HCT116 (cell line): ENCODE results near the gene NAA11. TPM values are rescaled to one million over a fixed set of nuclear protein-coding genes. Genes with fewer than 3 reads are reported as not detected.

Experiments
- ATAC-seq: fragments of 200-7000 bp; cut with Tn5 transposase; 2 replicates; pipeline ENCODE4 v1.9.1; 2020; ENCODE audit warnings: mild to moderate bottlenecking, moderate library complexity
- BruUV-seq: library from RNA; stranded (reverse); fragments of 400-500 nt; replicated peaks from 2 replicates; lab custom pipeline; 2021; lab: Mats Ljungman, UMichigan
- CTCF ChIA-PET: fragments of 300-600 bp; sonication (Branson Sonifier 250); formaldehyde crosslinking; loops from one replicate; lab custom pipeline; 2021; ENCODE audit warnings: antibody characterized with exemption; lab: Charles Lee
- POLR2A ChIA-PET: fragments of 300-600, 350-600 bp; sonication (Branson Sonifier 250); formaldehyde crosslinking; loops from one replicate; lab custom pipeline; 2021; ENCODE audit warnings: antibody characterized with exemption; lab: Charles Lee
- RAD21 ChIA-PET, 2 experiments: fragments of 300-600 bp; sonication (Branson Sonifier 250); formaldehyde crosslinking; loops; one replicate each; lab custom pipeline; 2023; ENCODE audit warnings: low total read pairs in 2 of 2; ENCODE audit not compliant: uncharacterized antibody in 2 of 2, unreplicated experiment in 2 of 2, low non-redundant PET in 1 of 2; lab: Charles Lee
- DNase-seq: peaks from one replicate; pipeline ENCODE4 v3.0.0-alpha.2; 2010; ENCODE audit warnings: low read depth, low spot score
- H2AFZ ChIP-seq: fragments of 200-600 bp; shearing (Covaris generic), sonication (generic); 2 replicates; pipeline ENCODE4 v1.6.1; 2017; ENCODE audit warnings: low read depth, mixed run types, mixed read lengths, antibody characterized with exemption, low read length; ENCODE audit not compliant: poor library complexity, severe bottlenecking
- H3K27ac ChIP-seq: 2 replicates; pipeline ENCODE4 v1.5.1; 2012; ENCODE audit warnings: low read depth, low read length
- H3K27me3 ChIP-seq: fragments of 200-600 bp; sonication (generic); 2 replicates; pipeline ENCODE4 v1.6.1; 2016; ENCODE audit warnings: mixed run types, low read length, mixed read lengths; ENCODE audit not compliant: insufficient read depth
- H3K36me3 ChIP-seq, 2 experiments: fragments of 200-500 bp in 1 of 2; fragments of 200-600 bp in 1 of 2; sonication (Bioruptor generic) in 1 of 2; sonication (generic) in 1 of 2; 2 replicates each; pipeline versions ENCODE4 v1.5.1 to v1.6.1; 2014 to 2016; ENCODE audit warnings: low read length in 2 of 2, inconsistent platforms in 1 of 2, mixed read lengths in 1 of 2, mixed run types in 1 of 2; ENCODE audit not compliant: insufficient read depth in 2 of 2, control insufficient read depth in 1 of 2
- H3K4me1 ChIP-seq, 2 experiments: fragments of 200-600 bp in 1 of 2; sonication (generic) in 1 of 2; 2 replicates each; pipeline versions ENCODE4 v1.5.1 to v1.6.1; 2012 to 2017; ENCODE audit warnings: low read length in 2 of 2, inconsistent platforms in 1 of 2, mild to moderate bottlenecking in 1 of 2, mixed read lengths in 1 of 2, mixed run types in 1 of 2, moderate library complexity in 1 of 2; ENCODE audit not compliant: insufficient read depth in 2 of 2, control insufficient read depth in 1 of 2
- H3K4me2 ChIP-seq: fragments of 200-600 bp; sonication (generic); 2 replicates; pipeline ENCODE4 v1.6.1; 2017; ENCODE audit warnings: mixed run types, low read length, mixed read lengths
- H3K4me3 ChIP-seq, 2 experiments: fragments of 200-600 bp in 1 of 2; sonication (generic) in 1 of 2; replicated peaks in 1 of 2; 2 replicates each; pipeline ENCODE4 v1.5.1; 2011 to 2016; ENCODE audit warnings: low read length in 2 of 2, control low read depth in 1 of 2, low read depth in 1 of 2, mild to moderate bottlenecking in 1 of 2, mixed read lengths in 1 of 2, mixed run types in 1 of 2
- H3K79me2 ChIP-seq: fragments of 200-600 bp; sonication (generic); 2 replicates; pipeline ENCODE4 v1.6.1; 2017; ENCODE audit warnings: mild to moderate bottlenecking, mixed run types, low read length, moderate library complexity, mixed read lengths; ENCODE audit not compliant: insufficient read depth
- H3K9ac ChIP-seq: fragments of 200-600 bp; sonication (generic); 2 replicates; pipeline ENCODE4 v1.6.1; 2016; ENCODE audit warnings: low read length, mixed read lengths
- H3K9me2 ChIP-seq: fragments of 200-600 bp; sonication (generic), shearing (Covaris generic); 2 replicates; pipeline ENCODE4 v1.6.1; 2017; ENCODE audit warnings: mixed run types, mild to moderate bottlenecking, moderate library complexity; ENCODE audit not compliant: insufficient read depth
- H3K9me3 ChIP-seq, 2 experiments: fragments of 200-500 bp in 1 of 2; fragments of 200-600 bp in 1 of 2; sonication (Bioruptor generic) in 1 of 2; sonication (generic) in 1 of 2; 2 replicates each; pipeline ENCODE4 v1.6.1; 2014 to 2017; ENCODE audit warnings: low read length in 2 of 2, mixed read lengths in 2 of 2, inconsistent platforms in 1 of 2, low read depth in 1 of 2, mild to moderate bottlenecking in 1 of 2, mixed run types in 1 of 2, moderate library complexity in 1 of 2; ENCODE audit not compliant: control insufficient read depth in 1 of 2, insufficient read depth in 1 of 2
- H4K20me1 ChIP-seq: fragments of 200-600 bp; sonication (generic), shearing (Covaris generic); 2 replicates; pipeline ENCODE4 v1.6.1; 2017; ENCODE audit warnings: mixed run types, mild to moderate bottlenecking, moderate library complexity; ENCODE audit not compliant: insufficient read depth
- CBX3 ChIP-seq: IDR thresholded peaks from 2 replicates; pipeline ENCODE4 v1.6.1; 2012; ENCODE audit warnings: low read depth
- CEBPB ChIP-seq: IDR thresholded peaks from 2 replicates; pipeline ENCODE4 v1.6.1; 2012; ENCODE audit warnings: low read depth
- EZH2 ChIP-seq: fragments of 200-600 bp; sonication (generic); IDR thresholded peaks from 2 replicates; pipeline ENCODE4 v1.6.1; 2017; ENCODE audit warnings: antibody characterized with exemption, mixed run types
- EZH2phosphoT487 ChIP-seq: fragments of 200-600 bp; IDR thresholded peaks from 2 replicates; pipeline ENCODE4 v1.6.1; 2018; ENCODE audit warnings: antibody characterized with exemption, borderline replicate concordance
- FOSL1 ChIP-seq: IDR thresholded peaks from 2 replicates; pipeline ENCODE4 v1.6.1; 2012; ENCODE audit warnings: low read depth
- POLR2A ChIP-seq: IDR thresholded peaks from 2 replicates; pipeline ENCODE4 v1.7.0; 2011; ENCODE audit warnings: borderline replicate concordance; ENCODE audit not compliant: insufficient read depth, insufficient read length; ENCODE audit errors: extremely low read depth
- POLR2AphosphoS5 ChIP-seq: IDR thresholded peaks from 2 replicates; pipeline ENCODE4 v1.6.1; 2011; ENCODE audit warnings: mild to moderate bottlenecking, low read depth, low read length, moderate library complexity
- RAD21 ChIP-seq: IDR thresholded peaks from 2 replicates; pipeline ENCODE4 v1.6.1; 2012; ENCODE audit warnings: low read depth, mild to moderate bottlenecking
- SP1 ChIP-seq: IDR thresholded peaks from 2 replicates; pipeline ENCODE4 v1.6.1; 2012; ENCODE audit warnings: low read depth
- TCF7L2 ChIP-seq: IDR thresholded peaks from 2 replicates; pipeline ENCODE4 v1.7.0; 2011; ENCODE audit warnings: borderline replicate concordance, inconsistent platforms; ENCODE audit not compliant: insufficient read depth, insufficient read length; ENCODE audit errors: extremely low read depth
- ZFX ChIP-seq: fragments of 450-650 bp; IDR thresholded peaks from 2 replicates; pipeline ENCODE4 v1.6.1; 2017
- intact Hi-C: fragments of 100-400 bp; cut with micrococcal nuclease; formaldehyde crosslinking; loops from 2 replicates; pipeline ENCODE4 v1.10.0; 2022
- total RNA-seq: library from RNA; stranded (reverse); gene quantifications from one replicate; pipeline ENCODE4 v1.2.1, GENCODE V29; 2021; ENCODE audit not compliant: unreplicated experiment
- TF ChIP-seq, protein P1 (sequence below): IDR thresholded peaks from 2 replicates; pipeline ENCODE4 v1.6.1; 2012; ENCODE audit warnings: low read depth
- TF ChIP-seq, protein P2 (sequence below): IDR thresholded peaks from 2 replicates; pipeline ENCODE4 v1.6.1; 2012
- TF ChIP-seq, protein P3 (sequence below), 3 experiments: fragments of 200-600 bp in 1 of 3; sonication (generic) in 1 of 3; IDR thresholded peaks in 2 of 3; conservative IDR thresholded peaks in 1 of 3; 2 replicates each; pipeline ENCODE4 v1.5.1; 2012 to 2017; ENCODE audit warnings: low read depth in 2 of 3, low read length in 2 of 3, antibody characterized with exemption in 1 of 3, borderline replicate concordance in 1 of 3, control low read depth in 1 of 3, mild to moderate bottlenecking in 1 of 3, mixed read lengths in 1 of 3, mixed run types in 1 of 3, moderate library complexity in 1 of 3; ENCODE audit not compliant: insufficient read depth in 1 of 3

NAA11 gene
- total RNA-seq, 1 experiment from 2014 or later = not detected

DNA sequence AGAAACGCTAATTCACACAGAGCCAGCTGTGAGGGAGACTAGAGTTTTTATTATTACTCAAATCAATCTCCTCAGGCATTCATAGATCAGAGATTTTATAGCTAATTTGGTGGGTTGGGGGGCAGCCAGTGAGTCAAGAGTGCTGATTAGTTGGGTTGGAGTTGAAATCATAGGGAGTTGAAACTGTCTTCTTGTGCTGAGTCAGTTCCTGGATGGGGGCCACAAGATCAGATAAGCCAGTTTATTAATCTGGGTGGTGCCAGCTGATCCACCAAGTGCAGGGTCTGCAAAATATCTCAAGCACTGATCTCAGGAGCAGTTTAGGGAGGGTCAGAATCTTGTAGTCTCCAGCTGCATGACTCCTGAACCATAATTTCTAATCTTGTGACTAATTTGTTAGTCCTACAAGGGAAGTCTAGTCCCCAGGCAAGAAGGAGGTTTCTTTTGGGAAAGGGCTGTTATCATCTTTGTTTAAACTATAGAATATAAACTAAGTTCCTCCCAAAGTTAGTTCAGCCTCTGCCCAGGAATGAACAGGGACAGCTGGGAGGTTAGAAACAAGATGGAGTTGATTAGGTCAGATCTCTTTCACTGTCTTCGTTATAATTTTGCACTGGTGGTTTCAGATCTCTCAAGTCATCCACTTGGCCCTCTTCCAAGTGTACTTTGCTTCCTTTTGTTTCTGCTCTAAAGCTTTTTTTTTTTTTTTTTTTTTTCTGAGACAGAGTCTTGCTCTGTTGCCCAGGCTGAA, 5.4 kb upstream of the NAA11 start:
- H3K79me2 ChIP-seq = no peaks in the 10 kb centered on the region
- ChIA-PET RAD21 (interaction anchor here in 1 of 2 experiments (0.7 kb wide), 1 partner anchor 206 kb away, joined by 4 read pairs; no protein-coding TSS in a partner anchor), POLR2A (no interaction called here), CTCF (no interaction called here)
- DNase-seq = no peak
- no peak overlapping the region for H3K4me3 ChIP-seq
- no TSS peak for BruUV-seq
- H3K27ac ChIP-seq = no peak overlapping the region
- no peaks in the 10 kb centered on the region; the same call in 1 of the 2 replicates for H4K20me1 ChIP-seq
- intact Hi-C loops = no loop called here
- no peak for ATAC-seq
- no peak overlapping the region for H3K9ac ChIP-seq
- no peaks in the 10 kb centered on the region for H3K9me2 ChIP-seq
- no peaks in the 10 kb centered on the region for H3K4me1 ChIP-seq
- 0 out of 2 replicates have a peak, but pooled peaks cover 4% of the 10 kb centered on the region for H3K27me3 ChIP-seq
- no peak overlapping the region for H3K4me2 ChIP-seq
- TF ChIP-seq CEBPB (no peak), FOSL1 (no peak), ZFX (no peak), RAD21 (no peak), TCF7L2 (no peak), POLR2AphosphoS5 (no peak), CBX3 (no peak), SP1 (no peak), EZH2 (no peak), POLR2A (no peak), EZH2phosphoT487 (no peak)
- TF ChIP-seq, protein P1, sequence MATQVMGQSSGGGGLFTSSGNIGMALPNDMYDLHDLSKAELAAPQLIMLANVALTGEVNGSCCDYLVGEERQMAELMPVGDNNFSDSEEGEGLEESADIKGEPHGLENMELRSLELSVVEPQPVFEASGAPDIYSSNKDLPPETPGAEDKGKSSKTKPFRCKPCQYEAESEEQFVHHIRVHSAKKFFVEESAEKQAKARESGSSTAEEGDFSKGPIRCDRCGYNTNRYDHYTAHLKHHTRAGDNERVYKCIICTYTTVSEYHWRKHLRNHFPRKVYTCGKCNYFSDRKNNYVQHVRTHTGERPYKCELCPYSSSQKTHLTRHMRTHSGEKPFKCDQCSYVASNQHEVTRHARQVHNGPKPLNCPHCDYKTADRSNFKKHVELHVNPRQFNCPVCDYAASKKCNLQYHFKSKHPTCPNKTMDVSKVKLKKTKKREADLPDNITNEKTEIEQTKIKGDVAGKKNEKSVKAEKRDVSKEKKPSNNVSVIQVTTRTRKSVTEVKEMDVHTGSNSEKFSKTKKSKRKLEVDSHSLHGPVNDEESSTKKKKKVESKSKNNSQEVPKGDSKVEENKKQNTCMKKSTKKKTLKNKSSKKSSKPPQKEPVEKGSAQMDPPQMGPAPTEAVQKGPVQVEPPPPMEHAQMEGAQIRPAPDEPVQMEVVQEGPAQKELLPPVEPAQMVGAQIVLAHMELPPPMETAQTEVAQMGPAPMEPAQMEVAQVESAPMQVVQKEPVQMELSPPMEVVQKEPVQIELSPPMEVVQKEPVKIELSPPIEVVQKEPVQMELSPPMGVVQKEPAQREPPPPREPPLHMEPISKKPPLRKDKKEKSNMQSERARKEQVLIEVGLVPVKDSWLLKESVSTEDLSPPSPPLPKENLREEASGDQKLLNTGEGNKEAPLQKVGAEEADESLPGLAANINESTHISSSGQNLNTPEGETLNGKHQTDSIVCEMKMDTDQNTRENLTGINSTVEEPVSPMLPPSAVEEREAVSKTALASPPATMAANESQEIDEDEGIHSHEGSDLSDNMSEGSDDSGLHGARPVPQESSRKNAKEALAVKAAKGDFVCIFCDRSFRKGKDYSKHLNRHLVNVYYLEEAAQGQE = no peak
- TF ChIP-seq, protein P2, sequence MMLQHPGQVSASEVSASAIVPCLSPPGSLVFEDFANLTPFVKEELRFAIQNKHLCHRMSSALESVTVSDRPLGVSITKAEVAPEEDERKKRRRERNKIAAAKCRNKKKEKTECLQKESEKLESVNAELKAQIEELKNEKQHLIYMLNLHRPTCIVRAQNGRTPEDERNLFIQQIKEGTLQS = no peak
- TF ChIP-seq, protein P3, sequence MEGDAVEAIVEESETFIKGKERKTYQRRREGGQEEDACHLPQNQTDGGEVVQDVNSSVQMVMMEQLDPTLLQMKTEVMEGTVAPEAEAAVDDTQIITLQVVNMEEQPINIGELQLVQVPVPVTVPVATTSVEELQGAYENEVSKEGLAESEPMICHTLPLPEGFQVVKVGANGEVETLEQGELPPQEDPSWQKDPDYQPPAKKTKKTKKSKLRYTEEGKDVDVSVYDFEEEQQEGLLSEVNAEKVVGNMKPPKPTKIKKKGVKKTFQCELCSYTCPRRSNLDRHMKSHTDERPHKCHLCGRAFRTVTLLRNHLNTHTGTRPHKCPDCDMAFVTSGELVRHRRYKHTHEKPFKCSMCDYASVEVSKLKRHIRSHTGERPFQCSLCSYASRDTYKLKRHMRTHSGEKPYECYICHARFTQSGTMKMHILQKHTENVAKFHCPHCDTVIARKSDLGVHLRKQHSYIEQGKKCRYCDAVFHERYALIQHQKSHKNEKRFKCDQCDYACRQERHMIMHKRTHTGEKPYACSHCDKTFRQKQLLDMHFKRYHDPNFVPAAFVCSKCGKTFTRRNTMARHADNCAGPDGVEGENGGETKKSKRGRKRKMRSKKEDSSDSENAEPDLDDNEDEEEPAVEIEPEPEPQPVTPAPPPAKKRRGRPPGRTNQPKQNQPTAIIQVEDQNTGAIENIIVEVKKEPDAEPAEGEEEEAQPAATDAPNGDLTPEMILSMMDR (IDR thresholded peaks at IDR 0.05 in 2 of 3, conservative IDR thresholded peaks at IDR 0.05 in 1 of 3; ENCODE audit: borderline replicate concordance in 1 of 3, insufficient read depth in 1 of 3, low read depth in 2 of 3, low read length in 2 of 3) = no peak
- TF ChIP-seq, all 23 proteins: peak for 0
- no peaks in the 10 kb centered on the region for H3K36me3 ChIP-seq
- no peaks in the 10 kb centered on the region for H3K9me3 ChIP-seq
- no peak overlapping the region for H2AFZ ChIP-seq
